IPS-15b (cell line): ENCODE measurements around the gene AP4S1.
"Not testable (repeated sequence)": the region's sequence is repeated elsewhere in the genome, so short reads cannot be mapped to it uniquely, and the experiment has no call there.

Source experiments
- H3K27me3 ChIP-seq: one replicate; pipeline ENCODE4 v1.6.1; 2013; ENCODE audit warnings: low read length; ENCODE audit not compliant: control insufficient read depth, insufficient read depth
- H3K36me3 ChIP-seq: one replicate; pipeline ENCODE4 v1.6.1; 2013; ENCODE audit warnings: low read length; ENCODE audit not compliant: control insufficient read depth, insufficient read depth
- H3K4me1 ChIP-seq: one replicate; pipeline ENCODE4 v1.6.1; 2013; ENCODE audit warnings: mild to moderate bottlenecking, low read length; ENCODE audit not compliant: control insufficient read depth, insufficient read depth
- H3K4me3 ChIP-seq: one replicate; pipeline ENCODE4 v1.5.1; 2013; ENCODE audit warnings: low read depth, low read length
- H3K9ac ChIP-seq: one replicate; pipeline ENCODE4 v1.6.1; 2013; ENCODE audit warnings: low read depth, mild to moderate bottlenecking, low read length
- H3K9me3 ChIP-seq: one replicate; pipeline ENCODE4 v1.6.1; 2013; ENCODE audit warnings: mild to moderate bottlenecking, low read length; ENCODE audit not compliant: control insufficient read depth, insufficient read depth

Gene AP4S1

GRCh38 chr14:31093884-31094839 is 68.7 kb downstream of the AP4S1 start:
- H3K9ac ChIP-seq, H3K27me3 ChIP-seq, H3K9me3 ChIP-seq, H3K4me3 ChIP-seq, H3K4me1 ChIP-seq, H3K36me3 ChIP-seq: not testable (repeated sequence)

DNA sequence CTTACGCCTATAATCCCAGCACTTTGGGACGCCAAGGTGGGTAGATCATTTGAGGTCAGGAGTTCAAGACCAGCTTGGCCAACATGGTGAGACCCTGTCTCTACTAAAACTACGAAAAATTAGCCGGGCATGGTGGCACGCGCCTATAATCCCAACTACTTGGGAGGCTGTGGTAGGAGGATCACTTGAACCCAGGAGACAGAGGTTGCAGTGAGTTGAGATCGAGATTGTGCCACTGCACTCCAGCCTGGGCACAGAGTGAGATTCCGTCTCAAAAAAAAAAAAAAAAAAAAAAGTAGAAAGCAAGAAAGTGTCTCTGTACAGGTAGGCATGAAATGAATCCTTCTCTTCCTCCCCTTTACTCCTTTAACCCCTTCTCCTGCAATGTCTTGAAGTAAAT is 70.4 kb downstream of the AP4S1 start:
- not testable (repeated sequence) for H3K4me3 ChIP-seq

GRCh38 chr14:31096255-31096654 is 70.8 kb downstream of the AP4S1 start:
- Histone ChIP-seq H3K27me3 (no peaks in the 10 kb centered on the region), H3K9ac (no peak overlapping the region), H3K4me1 (no peaks in the 10 kb centered on the region), H3K4me3 (no peak overlapping the region), H3K9me3 (no peaks in the 10 kb centered on the region), H3K36me3 (peaks cover 9% of the 10 kb centered on the region)

More for the DNA sequence above, 70.4 kb downstream of the AP4S1 start:
- H3K9me3 ChIP-seq, H3K36me3 ChIP-seq, H3K27me3 ChIP-seq, H3K9ac ChIP-seq, H3K4me1 ChIP-seq: not testable (repeated sequence)

- Histone ChIP-seq H3K9me3 (no peaks in the 10 kb centered on the region), H3K4me3 (no peak overlapping the region), H3K4me1 (no peaks in the 10 kb centered on the region), H3K27me3 (no peaks in the 10 kb centered on the region), H3K36me3 (peaks cover 9% of the 10 kb centered on the region), H3K9ac (no peak overlapping the region)
Measured at GRCh38 chr14:31097081-31097480, 71.6 kb downstream of the AP4S1 start.

- no peak overlapping the region for H3K9ac ChIP-seq
- no peak overlapping the region for H3K4me3 ChIP-seq
- peaks cover 7% of the 10 kb centered on the region for H3K36me3 ChIP-seq
- H3K27me3 ChIP-seq, result no peaks in the 10 kb centered on the region
- H3K4me1 ChIP-seq, result no peaks in the 10 kb centered on the region
- H3K9me3 ChIP-seq, result no peaks in the 10 kb centered on the region
Measured at GRCh38 chr14:31106768-31107167, 81.3 kb downstream of the AP4S1 start.

DNA sequence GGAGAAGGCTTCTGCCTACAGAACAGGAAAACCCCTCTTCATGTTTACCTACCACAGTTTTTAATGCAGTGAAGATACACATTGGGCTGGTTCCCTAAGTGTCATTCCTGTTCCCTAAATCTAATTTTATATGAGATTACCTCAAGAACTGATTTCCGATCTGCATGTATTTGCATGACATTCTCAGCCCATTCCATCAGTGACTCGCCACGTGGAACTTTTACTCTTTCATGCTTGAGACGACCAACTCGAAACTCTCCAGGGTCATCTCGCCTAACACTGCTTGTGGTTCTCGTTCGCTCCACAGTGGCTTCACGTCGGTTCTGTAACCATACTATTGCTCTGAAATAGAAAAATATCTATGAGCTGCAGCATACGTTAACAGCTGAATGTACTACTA is 83.8 kb downstream of the AP4S1 start:
- Histone ChIP-seq H3K36me3 (no peaks in the 10 kb centered on the region), H3K4me1 (no peaks in the 10 kb centered on the region), H3K27me3 (no peaks in the 10 kb centered on the region), H3K9ac (no peak overlapping the region), H3K9me3 (no peaks in the 10 kb centered on the region), H3K4me3 (no peak overlapping the region)

GRCh38 chr14:31110872-31111271 is 85.4 kb downstream of the AP4S1 start:
- H3K27me3 ChIP-seq, result no peaks in the 10 kb centered on the region
- H3K36me3 ChIP-seq, result peaks cover 6% of the 10 kb centered on the region

GRCh38 chr14:31113794-31114193 is 88.3 kb downstream of the AP4S1 start:
- H3K4me3 ChIP-seq, result no peak overlapping the region
- peaks cover 8% of the 10 kb centered on the region for H3K36me3 ChIP-seq
- H3K4me1 ChIP-seq, result no peaks in the 10 kb centered on the region
- H3K9me3 ChIP-seq, result no peaks in the 10 kb centered on the region
- H3K27me3 ChIP-seq, result no peaks in the 10 kb centered on the region
- H3K9ac ChIP-seq, result no peak overlapping the region

More at GRCh38 chr14:31110872-31111271, 85.4 kb downstream of the AP4S1 start:
- Histone ChIP-seq H3K4me3 (no peak overlapping the region), H3K9ac (no peak overlapping the region), H3K9me3 (no peaks in the 10 kb centered on the region), H3K4me1 (no peaks in the 10 kb centered on the region)

DNA sequence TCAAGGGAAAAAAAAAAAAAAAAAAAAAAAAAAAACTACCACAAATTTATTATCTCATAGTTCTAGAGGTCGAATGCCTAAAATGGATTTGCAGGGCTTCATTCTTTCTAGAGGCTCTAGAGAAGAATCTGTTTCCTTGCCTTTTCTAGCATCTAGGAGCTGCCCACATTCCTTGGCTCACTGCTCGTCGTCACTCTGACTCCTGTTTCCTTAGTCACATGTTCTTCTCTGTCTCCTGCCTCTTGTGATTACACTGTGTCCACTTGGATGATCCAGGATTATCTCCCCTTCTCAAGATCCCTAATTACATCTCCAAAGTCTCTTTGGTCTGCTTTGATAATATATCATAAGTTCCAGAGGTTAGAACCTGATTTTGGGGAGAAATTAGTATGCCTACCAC is 93.4 kb downstream of the AP4S1 start:
- H3K4me3 ChIP-seq, result no peak overlapping the region
- H3K4me1 ChIP-seq, result peaks cover 5% of the 10 kb centered on the region
- H3K36me3 ChIP-seq, result peaks cover 15% of the 10 kb centered on the region
- no peaks in the 10 kb centered on the region for H3K27me3 ChIP-seq
- H3K9ac ChIP-seq, result no peak overlapping the region
- no peaks in the 10 kb centered on the region for H3K9me3 ChIP-seq

DNA sequence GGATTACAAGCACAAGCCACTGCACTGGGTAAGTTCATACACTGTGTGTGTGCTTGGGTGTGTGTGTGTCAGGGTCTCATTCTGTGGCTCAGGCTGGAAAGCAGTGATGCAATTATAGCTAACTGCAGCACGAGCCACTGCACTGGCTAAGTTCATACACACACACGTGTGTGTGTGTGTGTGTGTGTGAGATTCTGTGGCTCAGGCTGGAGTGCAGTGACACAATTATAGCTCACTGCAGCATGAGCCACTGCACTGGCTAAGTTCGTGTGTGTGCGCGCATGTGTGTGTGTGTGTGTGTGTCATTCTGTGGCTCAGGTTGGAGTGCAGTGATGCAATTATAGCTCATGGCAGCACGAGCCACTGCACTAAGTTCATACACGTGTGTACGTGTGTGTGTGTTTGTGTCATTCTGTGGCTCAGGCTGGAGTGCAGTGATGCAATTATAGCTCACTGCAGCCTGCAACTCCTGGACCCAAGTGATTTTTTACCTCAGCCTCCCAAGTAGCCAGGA is 96.7 kb downstream of the AP4S1 start:
- Histone ChIP-seq H3K27me3 (no peaks in the 10 kb centered on the region), H3K4me3 (no peak overlapping the region), H3K9me3 (no peaks in the 10 kb centered on the region), H3K9ac (no peak overlapping the region), H3K4me1 (peaks cover 6% of the 10 kb centered on the region), H3K36me3 (peaks cover 7% of the 10 kb centered on the region)

GRCh38 chr14:31122921-31123320 is 97.5 kb downstream of the AP4S1 start:
- peaks cover 6% of the 10 kb centered on the region for H3K4me1 ChIP-seq
- no peaks in the 10 kb centered on the region for H3K27me3 ChIP-seq
- H3K4me3 ChIP-seq, result no peak overlapping the region
- H3K36me3 ChIP-seq, result peaks cover 10% of the 10 kb centered on the region
- no peak overlapping the region for H3K9ac ChIP-seq
- H3K9me3 ChIP-seq, result no peaks in the 10 kb centered on the region

DNA sequence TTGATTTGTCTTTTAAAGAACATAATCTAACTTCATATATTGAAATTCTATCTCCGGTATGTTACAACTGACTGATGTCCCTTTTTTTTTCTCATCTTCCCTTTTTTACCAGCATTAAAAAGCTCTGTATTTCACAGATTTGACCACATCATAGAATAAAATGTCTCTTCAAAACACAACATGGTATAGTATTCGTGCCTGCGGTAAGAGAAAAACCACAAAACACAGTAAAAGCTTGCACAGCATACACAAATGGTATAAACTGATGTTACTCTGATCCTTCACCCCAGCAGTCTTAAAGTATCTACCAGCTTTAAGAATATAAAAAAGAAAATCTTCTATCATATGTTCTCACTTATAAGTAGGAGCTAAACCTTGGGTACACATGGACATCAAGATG is 98.7 kb downstream of the AP4S1 start:
- Histone ChIP-seq H3K36me3 (peaks cover 17% of the 10 kb centered on the region), H3K4me3 (no peak overlapping the region), H3K27me3 (no peaks in the 10 kb centered on the region), H3K9ac (no peak overlapping the region), H3K4me1 (peaks cover 6% of the 10 kb centered on the region), H3K9me3 (no peaks in the 10 kb centered on the region)
